ENCODE measurements around the gene PCLO. TPM values are rescaled to one million over a fixed set of nuclear protein-coding genes. Genes with fewer than 3 reads are reported as not detected.

PCLO gene
- total and polyA plus RNA-seq, 2 of the 4 experiments (the other 2 are of a cell fraction) = under 0.01 to 0.05 TPM

GRCh38 chr7:83178796-83179195, 16.1 kb upstream of the PCLO start:
- H3K4me1 ChIP-seq (ENCODE audit: control insufficient read depth, insufficient read depth, low read length) = no peaks in the 10 kb centered on the region
- no peak overlapping the region for H3K4me3 ChIP-seq (ENCODE audit: insufficient read depth, low read depth, low read length)
- H3K27me3 ChIP-seq (ENCODE audit: control insufficient read depth, insufficient read depth, low read length) = no peaks in the 10 kb centered on the region
- no peak overlapping the region for H2AFZ ChIP-seq (replicated peaks; ENCODE audit: low read length, poor library complexity)
- H2BK20ac ChIP-seq (ENCODE audit: low read depth, low read length) = no peak overlapping the region
- H2BK15ac ChIP-seq (ENCODE audit: low read depth, low read length) = no peak overlapping the region
- ATAC-seq (ENCODE audit: low read depth) (no peak), DNase-seq (no peak)
- no peak overlapping the region for H2BK120ac ChIP-seq (ENCODE audit: low read depth, low read length)
- H3K36me3 ChIP-seq (ENCODE audit: control insufficient read depth, insufficient read depth, low read length) = no peaks in the 10 kb centered on the region
- ChIA-PET POLR2A (ENCODE audit: unreplicated experiment) (no interaction called here), CTCF (no interaction called here)
- no peaks in the 10 kb centered on the region for H3K9me1 ChIP-seq (ENCODE audit: insufficient read depth, low read length)
- no TSS peak for BruUV-seq (replicated peaks)
- no peaks in the 10 kb centered on the region for H3K79me1 ChIP-seq (ENCODE audit: low read depth in 1 of 2, low read length in 2 of 2)
- H3K4me2 ChIP-seq (ENCODE audit: low read depth, low read length) = no peak overlapping the region
- H4K20me1 ChIP-seq (ENCODE audit: insufficient read depth, low read length) = no peaks in the 10 kb centered on the region
- H3K9ac ChIP-seq (ENCODE audit: low read depth, low read length) = no peak overlapping the region
- no peak for TF ChIP-seq FOS (IDR thresholded peaks at IDR 0.05; ENCODE audit: low read depth, low read length)
- no peak for TF ChIP-seq SMC3 (IDR thresholded peaks at IDR 0.05; ENCODE audit: low read depth, low read length)
- no peak for TF ChIP-seq MAZ (IDR thresholded peaks at IDR 0.05; ENCODE audit: borderline replicate concordance, low read depth, low read length)
- no peak for TF ChIP-seq RCOR1 (IDR thresholded peaks at IDR 0.05; ENCODE audit: insufficient replicate concordance, low read length)
- no peak for TF ChIP-seq CTCF (conservative IDR thresholded peaks at IDR 0.05; ENCODE audit: low read depth, low read length)
- no peak for TF ChIP-seq CEBPB (IDR thresholded peaks at IDR 0.05; ENCODE audit: low read depth, low read length)
- TF ChIP-seq CHD1 (IDR thresholded peaks at IDR 0.05; ENCODE audit: low read depth, low read length) = no peak
- no peak overlapping the region for H3K18ac ChIP-seq (ENCODE audit: low read depth, low read length)
- no peak overlapping the region for H4K8ac ChIP-seq (ENCODE audit: low read depth in 2 of 2, low read length in 2 of 2)
- no peak overlapping the region for H3K27ac ChIP-seq (ENCODE audit: insufficient read depth, low read length)
- H3K56ac ChIP-seq (ENCODE audit: extremely low read depth, insufficient read depth, low read length) = no peak overlapping the region
- intact Hi-C loops (cut with micrococcal nuclease) = no loop called here
- no peak overlapping the region for H3K4ac ChIP-seq (ENCODE audit: low read depth, low read length)
- H3K14ac ChIP-seq (replicated peaks; ENCODE audit: low read depth, low read length) = no peak overlapping the region
- WGBS, 2 experiments (ENCODE audit: extremely low coverage in 2 of 2, insufficient read length in 1 of 2) = no CpG with 5 or more reads among the region's 1 CpG
- no peaks in the 10 kb centered on the region for H3K9me3 ChIP-seq (ENCODE audit: control insufficient read depth, insufficient read depth, low read length)
- H4K5ac ChIP-seq (ENCODE audit: low read depth, low read length) = no peak overlapping the region
- H2BK5ac ChIP-seq (ENCODE audit: low read depth, low read length, poor library complexity, severe bottlenecking) = no peak overlapping the region
- dilution Hi-C loops (cut with HindIII; ENCODE audit: low sequenced_read_pairs, unreplicated experiment) = no loop called here
- no peak overlapping the region for H4K91ac ChIP-seq (ENCODE audit: insufficient read depth, low read depth, low read length)
- in situ Hi-C loops (cut with MboI; ENCODE audit: low sequenced_read_pairs) = no loop called here
- H2AK5ac ChIP-seq (ENCODE audit: low read depth, low read length) = no peak overlapping the region
- no peak overlapping the region for H2AK9ac ChIP-seq (replicated peaks; ENCODE audit: low read depth, low read length, poor library complexity)
- no peak overlapping the region for H3K23ac ChIP-seq (ENCODE audit: low read depth, low read length)
